Non-pigmented ciliary epithelial cell (primary cell): ENCODE measurements around the gene VILL.

ENCODE experiments used
- DNase-seq: peaks from one replicate; pipeline ENCODE4 v3.0.0-alpha.2; 2010; ENCODE audit warnings: low read depth

VILL gene

DNA sequence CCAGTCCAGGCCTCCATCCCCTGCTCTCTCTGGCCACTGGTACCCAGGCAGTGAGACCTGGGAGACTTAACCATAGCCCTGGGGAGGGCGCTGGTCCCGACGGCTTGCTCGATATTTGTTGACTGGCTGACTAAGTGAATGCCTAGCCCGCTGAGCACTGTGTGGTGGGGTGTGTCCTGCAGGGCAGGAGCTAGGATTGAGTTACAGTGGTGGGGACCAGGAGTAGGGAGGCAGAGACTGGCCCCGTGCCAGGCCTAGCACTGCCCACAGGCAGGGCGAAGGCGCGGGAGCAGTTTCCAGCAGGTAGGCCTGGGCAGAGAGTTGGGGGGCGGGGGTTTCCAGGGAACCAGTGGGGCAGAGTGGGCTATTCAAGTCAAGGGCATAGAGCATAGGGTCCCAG lies at the start of gene VILL:
Gene VILL, plus strand, starts transcription at position 260 of the 400 bp plus-strand sequence. CDS start 2,887 bp downstream, outside the sequence.
- DNase-seq, result no peak

DNA sequence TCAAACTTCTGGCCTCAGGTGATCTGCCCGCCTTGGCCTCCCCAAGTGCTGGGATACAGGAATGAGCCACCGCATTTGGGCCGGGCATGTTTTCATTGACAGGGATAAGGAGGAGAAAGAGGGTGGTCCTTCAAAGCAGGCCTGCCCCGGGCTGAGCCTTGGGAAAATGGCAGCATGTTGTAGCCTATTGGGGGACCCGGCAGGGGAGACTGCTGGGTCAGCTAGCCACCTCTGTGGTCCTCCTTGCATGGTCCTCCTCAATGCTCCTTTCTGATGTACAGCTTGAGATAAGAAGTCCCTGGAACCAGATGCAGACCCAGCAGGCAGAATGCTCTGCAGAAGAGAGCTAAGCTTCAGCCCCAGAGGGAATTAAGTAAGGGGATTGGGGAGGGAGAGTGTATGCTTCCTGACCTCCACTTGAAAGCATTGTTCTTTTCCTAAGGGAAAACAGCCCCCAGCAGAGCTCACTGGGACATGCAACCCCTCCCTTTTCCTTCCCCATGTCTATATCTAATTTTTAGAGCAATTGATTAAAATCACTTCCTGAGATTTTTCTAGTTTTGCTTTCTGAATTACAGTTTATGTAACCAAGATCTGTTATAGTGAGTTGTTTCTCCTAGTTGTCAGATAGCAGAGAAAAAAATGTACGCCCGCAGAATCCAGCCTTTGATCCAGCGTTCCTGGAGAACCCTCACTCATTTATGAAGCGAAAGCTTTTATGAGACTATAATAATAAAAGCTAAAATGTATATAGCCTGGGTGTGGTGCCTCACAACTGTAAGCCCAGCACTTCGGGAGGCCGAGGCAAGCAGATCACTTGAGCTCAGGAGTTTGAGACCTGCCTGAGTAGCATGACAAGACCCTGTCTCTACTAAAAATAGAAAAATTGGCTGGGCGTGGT lies 48.7 kb upstream of the VILL start:
- no peak for DNase-seq

DNA sequence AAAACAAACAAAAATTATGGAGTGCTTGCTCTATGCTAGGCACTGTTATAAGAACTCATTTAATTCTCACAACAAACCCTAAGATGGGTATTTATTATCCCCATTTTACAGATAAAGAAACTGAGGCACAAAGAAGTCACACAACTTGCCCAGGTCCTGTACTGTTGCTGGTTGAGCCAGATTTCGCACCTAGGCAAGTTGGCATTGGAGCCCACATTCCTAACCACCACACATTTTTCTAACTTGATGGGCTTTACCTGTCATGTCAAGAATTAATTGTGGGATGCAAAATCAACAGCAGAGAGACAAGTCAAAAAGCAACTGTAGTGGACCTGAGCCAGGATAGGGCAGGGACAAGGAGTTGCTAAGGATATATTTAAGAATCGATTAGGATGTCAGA lies 47.9 kb upstream of the VILL start:
- DNase-seq, result no peak

DNA sequence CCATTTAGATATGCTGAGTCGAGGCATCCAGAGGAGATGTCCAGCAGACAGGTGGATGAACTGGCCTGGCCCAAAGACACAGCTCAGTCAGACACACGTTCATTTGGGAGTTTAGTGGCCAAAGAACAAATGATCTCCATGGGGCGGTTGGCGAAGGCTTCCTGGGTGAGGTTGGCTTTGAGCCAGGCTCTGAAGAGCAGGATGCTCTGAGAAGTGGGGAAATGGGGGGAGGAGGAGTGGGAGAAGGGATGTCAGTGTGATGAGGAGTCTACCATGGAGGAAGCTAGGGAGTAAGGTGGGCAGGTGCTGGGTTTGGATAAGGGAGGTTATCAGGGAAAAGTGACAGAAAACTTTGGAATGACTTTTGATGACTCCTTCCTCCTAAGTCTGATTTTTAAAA lies 47.5 kb upstream of the VILL start:
- DNase-seq, result no peak

DNA sequence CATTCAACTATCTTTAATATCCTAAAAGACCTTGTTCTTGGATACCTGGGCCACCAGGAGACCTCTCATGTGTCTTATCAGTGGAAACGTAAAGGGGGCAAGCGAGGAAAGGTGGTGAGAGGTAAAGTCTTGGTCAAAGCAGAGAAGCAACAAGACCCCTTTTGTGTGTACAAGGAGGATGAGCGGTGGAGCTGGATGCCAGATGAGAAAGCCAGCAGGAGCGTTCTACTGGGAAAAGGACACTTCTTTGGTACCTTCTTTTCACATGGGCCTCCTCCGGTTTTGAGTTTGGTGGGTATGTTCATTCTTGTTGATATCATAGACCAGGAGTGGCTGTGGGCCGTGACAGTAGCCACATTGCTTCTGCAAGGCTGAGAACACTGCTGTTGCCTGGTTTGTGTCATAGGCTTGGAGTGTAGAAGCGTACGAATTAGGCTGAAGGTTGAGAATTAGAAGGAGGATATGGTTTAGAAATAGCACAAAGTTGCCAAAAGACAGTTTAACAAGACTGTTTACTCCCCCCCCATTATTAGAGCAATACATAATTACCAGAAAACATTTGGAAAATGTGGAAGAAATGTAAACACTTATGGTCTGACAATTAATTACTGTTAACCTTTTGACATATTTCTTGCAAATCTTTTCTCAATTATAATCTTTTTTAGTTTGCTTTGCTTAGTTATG lies 46.8 kb upstream of the VILL start:
- no peak for DNase-seq

DNA sequence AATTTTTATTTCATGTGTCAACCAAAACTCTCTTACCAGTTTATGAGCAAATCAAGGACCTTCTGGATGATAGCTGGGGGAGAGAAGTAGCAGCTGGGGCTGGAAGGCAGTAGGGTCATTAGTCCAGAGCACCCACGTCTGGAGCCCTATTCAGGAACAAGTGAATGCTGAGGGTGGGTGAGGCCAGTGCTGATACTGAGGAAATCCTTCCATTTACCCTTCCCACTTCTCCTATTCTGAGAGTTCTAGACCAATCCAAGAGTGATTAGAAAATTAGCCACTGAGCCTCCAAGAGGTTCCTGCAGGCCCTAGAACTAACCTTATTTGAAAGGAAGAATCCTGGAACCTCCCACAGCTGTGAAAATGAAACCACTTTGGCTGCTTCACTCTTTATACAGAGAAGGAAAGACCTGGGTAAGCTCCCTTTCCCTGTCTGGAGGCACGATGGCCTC lies 46.2 kb upstream of the VILL start:
- no peak for DNase-seq

DNA sequence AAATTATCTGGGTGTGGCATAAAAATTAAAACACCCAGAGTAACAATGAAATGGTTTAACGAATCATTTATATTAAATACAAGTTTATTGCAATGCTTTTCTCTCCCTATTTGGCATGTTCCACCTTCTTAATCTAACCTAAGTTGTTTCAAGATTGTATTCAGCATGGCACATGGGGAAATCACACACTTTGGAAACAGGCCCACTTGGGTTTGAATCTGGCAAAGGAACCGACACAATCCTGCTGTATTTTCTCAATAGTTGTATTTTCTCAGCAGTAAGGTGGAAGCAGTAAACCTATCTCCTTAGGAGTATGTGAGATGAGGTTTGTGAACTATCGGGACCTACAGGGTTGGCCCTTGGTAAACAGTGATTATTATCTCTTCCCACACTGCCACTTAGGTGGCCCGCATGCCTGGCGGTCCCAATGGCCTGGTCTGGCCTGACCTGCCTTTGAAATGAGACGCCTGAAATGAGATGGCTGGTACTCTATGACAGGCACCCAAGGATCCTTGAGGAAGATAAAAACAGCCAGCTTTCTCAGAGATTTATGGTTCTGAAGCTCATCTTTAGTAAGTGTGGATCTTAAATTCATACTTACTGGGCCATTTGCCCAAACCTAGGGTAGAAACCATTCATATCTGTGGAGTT lies 45.3 kb upstream of the VILL start:
- no peak for DNase-seq

DNA sequence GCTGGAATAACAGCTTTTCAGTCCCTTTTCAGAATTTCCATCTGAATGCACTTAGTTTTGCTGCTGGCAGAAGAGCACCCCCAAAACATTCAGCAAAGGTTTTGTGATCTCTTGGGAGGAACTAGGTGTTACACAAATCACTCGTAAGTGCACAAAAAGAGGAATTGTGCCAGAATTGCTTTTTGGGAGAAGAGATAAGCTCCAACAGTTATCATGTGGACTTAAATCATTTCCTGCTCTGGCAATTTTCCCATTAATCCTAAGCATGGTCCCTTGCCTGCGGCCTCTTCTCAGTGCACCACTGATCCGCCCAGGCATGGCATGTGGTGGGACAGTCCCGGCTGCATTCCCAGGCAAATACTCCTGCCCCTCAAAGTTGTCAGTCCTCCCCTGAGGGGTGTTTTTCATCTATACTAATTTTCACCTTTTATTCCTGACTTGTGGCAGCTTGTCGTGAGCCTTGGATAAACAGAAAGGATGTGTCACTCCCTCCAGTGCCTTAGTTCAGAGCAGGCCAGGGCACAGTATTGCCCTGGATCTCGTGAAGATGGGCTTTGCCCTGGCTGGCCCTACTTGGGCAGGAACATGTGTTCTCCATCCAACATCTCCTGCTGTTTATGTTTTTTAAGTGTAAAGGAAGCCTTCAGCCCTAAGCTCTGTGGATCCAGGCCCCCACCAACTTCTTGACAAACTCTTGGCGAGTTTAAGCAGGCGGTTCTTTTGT lies 44.6 kb upstream of the VILL start:
- DNase-seq, result no peak

DNA sequence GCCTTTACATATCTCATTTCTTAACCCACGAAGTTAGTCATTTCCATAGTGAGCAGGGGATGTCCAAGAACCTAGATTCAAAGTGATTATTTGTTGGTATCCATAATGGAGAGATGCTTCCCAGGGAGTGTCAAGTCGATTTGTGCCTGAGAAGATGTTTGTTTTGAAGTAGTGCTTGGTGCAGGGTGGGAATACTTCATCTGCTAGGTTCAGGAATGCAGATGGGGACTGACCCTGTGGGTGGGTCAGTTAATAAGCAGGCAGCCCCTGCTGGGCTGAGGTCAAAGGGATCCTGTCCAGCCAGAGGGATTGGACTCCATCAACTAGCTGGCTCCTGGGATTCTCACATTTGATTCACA lies 44.1 kb upstream of the VILL start:
- no peak for DNase-seq

DNA sequence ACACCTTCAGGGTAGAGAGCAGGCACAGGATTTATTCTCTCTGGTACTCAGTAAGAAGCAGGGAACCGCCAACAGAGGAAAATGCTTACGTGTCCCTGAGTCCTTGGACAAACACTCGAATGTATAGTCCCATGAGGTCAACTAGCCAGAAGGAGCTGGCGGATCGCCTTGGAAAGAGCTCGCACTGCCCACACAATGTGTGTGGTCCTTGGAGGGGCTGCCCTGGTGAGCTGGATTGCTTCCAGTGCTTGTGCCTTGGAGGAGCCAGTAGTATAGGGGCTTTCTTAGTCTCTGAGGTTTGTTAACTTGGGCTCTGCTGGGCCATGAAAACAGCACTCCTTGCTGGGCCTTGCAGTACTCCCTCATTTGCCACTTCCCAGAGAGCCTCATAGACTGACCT lies 40.7 kb upstream of the VILL start:
- no peak for DNase-seq

DNA sequence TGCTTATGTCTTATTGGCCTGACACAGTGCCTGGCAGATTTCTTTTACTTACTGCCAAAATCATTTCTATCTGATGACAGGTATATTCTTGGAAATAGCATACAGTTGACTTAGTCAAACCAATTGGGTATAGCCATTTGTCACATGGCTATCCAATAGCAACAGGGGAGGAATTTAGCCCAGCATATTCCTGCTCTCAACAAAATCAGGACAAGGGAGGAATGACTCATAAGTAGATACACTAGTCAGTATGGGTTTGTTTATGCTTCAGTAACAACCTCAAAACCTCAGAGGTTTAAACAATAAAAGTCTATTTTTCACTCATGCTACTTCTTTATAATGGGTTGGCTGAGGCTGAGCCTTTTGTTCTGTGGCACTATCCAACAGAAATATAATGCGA lies 38.0 kb upstream of the VILL start:
- DNase-seq, result no peak

DNA sequence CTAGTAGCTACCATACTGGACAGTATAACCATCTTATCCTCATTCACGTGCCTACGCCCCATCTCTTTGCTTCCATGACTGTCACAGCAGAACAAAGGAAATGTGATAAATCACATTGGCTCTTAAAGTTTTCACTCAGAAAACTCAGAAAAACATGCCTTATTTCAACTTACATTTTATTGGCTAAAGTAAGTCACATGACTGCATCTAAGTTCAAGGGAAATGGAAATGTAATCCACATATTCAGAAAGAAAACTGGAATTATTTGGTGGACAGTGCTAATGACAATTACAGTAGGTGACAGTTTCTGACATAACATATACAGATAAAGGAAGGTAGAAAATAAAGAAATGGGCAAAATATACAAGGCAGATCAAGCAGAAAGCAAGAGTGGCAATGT lies 37.4 kb upstream of the VILL start:
- DNase-seq, result no peak

DNA sequence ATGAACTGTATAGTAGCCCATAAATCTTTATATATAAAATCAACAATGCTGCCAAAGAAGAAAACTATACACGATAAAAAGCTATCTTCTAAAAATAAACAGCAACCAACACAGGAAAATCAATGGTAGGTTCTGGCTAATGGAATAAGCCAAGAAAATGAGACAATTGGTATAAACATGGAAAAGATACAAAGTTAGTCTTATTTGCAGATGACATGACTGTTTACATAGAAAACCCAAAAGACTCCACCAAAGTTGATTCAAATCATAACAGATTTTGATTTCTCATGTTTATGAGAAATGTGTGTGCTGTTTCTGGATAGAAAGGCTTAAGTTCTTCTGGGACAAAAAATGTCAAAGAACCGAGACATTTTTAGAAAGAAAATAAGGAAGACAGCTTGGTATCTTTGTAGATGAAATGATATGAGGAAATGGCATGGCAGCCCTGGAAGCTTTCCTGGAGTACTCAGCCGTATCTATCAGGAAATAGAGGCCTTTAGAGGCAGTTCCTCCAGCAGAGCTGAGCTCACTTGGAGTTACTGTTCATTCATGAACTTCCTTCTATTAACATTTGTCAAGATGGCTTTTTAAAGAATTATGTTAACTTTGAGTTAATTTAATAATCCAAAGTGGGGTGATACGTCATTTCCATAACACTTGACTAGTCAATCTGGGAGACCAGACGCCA lies 36.7 kb upstream of the VILL start:
- DNase-seq, result no peak

DNA sequence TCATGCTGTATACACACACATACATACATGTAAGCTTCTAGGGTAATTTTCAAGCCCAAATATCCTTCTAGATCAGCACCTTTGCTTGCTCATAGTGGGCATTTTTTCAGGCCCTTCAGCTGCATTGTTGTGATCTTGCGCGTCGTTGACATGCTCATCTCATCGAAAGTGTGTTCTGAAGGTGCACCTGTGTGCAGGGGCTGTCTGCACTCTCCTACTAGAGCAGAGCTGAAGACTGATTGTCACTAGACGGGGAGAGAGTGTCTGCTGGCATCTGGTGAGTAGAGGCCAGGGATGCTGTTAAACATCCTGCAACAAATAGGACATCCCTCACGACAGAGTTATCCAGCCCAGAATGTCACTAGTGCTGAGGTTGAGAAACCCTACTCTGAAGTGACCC lies 35.7 kb upstream of the VILL start:
- no peak for DNase-seq

DNA sequence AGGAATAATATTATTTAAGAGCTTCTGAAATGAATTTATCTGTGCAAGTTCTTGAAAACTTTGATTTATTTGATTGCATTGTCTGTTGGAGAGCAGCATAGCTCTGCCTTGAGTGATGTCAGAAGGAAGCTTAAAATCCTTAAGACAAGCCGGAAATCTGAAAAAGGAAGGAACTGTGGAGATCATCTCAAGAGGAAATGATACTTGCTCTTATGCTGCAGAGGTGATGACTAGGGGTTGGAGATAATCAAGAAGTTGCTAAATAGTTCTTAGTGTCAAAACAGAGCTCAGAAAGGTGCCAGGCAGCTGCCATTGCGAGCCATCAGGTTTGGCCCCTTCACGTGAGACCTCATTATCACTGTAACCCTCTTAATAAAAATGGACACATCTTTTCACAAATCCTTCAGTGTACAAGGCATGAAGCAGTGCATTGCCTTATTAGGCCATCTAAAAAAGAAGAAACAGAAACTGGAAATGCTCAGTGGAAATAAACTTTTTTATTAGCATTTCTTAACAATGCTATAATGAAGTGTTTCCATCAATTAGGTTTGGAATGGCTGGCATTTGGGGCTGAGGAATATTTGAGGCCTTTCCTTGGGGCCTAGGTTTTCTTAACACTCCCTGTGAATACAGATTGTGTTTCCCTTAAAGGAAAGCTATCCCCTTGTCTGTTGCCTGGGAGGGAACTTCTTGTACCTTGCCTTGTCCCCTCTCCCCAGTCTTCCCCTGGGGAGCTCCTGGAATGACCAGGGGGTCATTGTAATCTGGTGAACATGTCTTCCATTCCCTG lies 34.5 kb upstream of the VILL start:
- DNase-seq, result no peak

DNA sequence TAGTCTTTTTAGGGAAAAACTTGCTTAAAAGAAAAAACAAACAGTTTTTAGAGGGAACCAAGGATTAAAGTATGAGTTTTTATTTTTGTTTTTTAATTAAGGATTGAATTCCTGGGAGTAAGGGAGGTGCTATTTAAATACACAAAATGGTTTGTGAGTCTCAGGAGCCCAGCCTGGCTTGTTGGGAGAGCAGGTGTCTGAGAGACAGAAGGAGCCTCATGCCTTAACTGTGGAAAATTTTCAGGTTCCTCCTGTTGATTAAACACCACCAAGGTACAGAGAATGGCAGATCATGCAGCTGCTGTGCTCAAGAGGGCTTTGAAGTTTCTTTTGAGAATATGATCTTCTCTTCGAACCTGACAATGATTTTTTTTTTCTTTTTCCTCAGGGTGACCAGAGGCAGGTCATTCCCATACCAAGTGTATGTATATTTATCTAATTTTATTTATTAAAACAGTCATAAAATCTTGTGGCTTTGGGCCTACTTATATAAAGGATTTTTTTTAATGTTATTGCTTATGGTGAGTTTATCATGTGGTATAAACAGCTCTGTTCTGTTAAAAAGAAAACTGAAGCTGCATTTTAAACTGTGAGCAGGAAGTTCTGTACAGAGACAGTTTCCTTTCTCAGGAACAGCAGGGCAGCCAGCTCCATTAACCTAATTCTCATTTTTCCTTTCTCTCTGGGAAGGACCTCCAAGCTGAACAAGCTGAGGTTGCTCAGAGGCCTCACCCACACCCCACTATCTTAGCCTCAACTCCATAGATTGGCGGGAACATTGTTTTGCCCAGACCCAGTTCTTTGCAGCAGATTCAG lies 33.7 kb upstream of the VILL start:
- DNase-seq, result no peak

DNA sequence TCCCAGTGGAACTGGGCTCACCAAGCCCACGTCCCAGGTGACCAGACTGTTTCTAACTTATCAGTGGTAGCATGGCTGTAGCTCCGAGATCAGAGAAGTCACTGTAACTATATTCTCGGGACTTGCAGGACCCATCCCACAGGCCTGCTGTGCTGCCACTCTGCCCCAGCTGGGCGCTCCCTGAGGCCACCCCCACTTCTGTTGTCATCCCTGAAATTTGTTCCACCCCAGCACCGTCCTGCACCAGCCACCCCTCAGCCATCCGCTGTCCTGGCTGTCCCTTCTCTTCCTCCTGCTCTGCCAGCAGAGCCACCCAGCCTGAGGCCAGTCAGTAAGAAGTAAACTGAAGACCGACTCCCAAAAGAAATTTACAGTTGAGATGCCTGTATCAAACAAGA lies 33.0 kb upstream of the VILL start:
- no peak for DNase-seq

DNA sequence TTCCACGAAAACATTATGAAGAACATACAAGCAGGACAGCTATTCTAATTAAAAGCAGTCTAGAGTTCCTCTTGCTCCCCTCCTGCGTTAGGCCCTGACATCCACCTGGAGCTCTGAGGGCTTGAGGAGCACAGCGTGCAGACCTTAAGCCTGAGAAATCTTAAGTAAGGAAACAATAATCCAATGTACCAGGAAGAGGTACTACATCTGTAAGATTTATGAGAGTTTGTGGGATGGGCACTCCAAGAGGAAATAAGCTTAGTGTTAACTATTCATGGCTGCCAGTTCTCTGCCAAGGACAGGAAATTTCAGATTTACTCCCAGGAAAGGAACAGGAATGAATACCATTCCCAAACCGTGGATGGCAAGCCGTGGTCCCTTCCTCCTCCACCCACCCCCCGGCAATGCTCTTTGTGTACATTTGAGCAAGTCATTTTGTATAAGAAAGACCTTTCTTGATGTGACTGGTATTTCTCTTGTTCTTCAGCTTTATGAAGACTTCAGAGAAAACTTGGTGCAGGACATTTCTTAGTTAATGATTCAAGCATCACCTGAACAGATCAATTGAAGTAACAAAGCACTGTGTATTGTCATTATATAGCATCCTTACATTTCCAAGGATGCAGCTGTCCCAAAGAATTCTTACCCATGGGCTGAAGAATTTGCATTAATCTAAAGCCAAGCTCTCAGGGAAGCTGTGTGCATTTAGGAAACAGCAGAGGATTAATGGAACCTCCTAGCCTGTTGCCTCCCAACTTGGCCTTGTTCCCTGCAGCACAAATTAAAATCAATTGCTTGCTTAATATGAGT lies 28.8 kb upstream of the VILL start:
- no peak for DNase-seq

DNA sequence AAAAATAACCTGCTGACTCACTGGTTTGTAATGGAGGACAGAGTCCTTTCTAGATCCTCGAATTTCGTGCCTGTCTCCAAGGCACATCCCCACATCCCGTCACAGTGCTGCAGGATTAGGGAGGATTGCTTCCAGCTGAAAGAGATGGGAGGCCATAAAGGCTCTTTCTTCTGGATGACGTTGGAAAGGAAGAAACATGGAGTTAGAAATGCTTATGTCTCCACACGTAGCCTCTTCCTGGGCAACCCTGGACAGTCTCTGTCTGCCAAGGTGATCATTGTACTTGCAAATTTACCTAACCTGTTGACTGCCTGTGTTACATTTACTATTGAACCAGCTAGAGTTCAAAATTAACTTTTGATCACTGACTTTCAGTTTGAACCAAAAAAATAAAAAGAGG lies 27.6 kb upstream of the VILL start:
- DNase-seq, result no peak
